D721Med (cell line): ENCODE results near the gene IGSF21.

Experiments used
- DNase-seq: peaks from one replicate; pipeline ENCODE4 v3.0.0; 2011; ENCODE audit warnings: low spot score; ENCODE audit not compliant: insufficient read length
- FAIRE-seq: peaks from 2 replicates; lab custom pipeline; 2011; peaks lifted over from hg19 to GRCh38; lab: Jason Lieb, UNC
- CTCF ChIP-seq: IDR thresholded peaks from 2 replicates; pipeline ENCODE4 v1.5.1; 2012; ENCODE audit warnings: mild to moderate bottlenecking, control low read depth; ENCODE audit not compliant: insufficient read depth; ENCODE audit errors: missing control alignments

Gene IGSF21

GRCh38 chr1:18283601-18284385 lies 176.2 kb downstream of the IGSF21 start:
- no peak for DNase-seq
- no peak for FAIRE-seq
- TF ChIP-seq CTCF = no peak

GRCh38 chr1:18284805-18285537 lies 177.4 kb downstream of the IGSF21 start:
- DNase-seq (no peak), FAIRE-seq (no peak)

DNA sequence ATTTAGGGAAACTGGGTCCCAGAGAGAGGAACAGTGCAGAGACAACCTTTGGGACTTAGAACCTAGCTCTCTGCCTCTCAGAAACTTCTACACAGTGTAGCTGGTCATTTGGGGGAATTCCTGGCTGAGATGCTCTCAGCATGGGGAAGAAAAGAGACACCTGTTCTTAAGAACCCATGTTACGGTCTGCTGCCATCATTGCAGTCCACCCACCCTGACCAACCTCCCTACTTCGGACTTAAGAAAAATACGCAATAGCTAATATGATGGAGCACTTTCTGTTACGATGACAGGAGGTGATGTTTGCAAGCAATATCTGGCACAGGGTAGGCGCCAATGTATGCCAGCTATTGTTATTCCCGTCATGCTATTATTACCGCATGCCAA lies 177.9 kb downstream of the IGSF21 start:
- DNase-seq (no peak), FAIRE-seq (no peak)
- TF ChIP-seq CTCF = no peak

More at GRCh38 chr1:18284805-18285537, 177.4 kb downstream of the IGSF21 start:
- no peak for TF ChIP-seq CTCF

DNA sequence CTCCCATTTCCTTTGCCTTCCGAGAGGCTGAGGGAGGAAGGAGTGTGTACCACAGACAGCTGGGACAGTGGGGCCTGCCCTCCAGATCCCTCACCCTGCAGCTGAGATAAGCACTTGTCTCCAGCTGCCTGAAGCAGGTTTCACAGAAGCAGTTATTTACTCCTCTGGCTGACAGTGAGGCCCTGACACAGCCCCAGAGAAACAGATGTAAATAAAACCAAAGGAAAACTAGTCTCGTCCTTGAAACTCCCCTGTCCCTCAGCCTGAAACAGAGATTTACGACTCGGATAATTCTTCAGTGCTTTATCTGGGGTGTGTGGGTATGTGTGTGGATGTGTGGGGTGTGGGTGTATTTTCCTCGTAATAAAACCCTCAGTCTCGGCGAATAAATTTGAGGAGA lies 181.1 kb downstream of the IGSF21 start:
- DNase-seq (no peak), FAIRE-seq (no peak)
- TF ChIP-seq CTCF = no peak

GRCh38 chr1:18289597-18289996 lies 182.0 kb downstream of the IGSF21 start:
- DNase-seq (no peak), FAIRE-seq (no peak)
- no peak for TF ChIP-seq CTCF

GRCh38 chr1:18290740-18291412 lies 183.3 kb downstream of the IGSF21 start:
- TF ChIP-seq CTCF = no peak
- DNase-seq (no peak), FAIRE-seq (no peak)

GRCh38 chr1:18292531-18292930 lies 184.9 kb downstream of the IGSF21 start:
- TF ChIP-seq CTCF = no peak
- no peak for FAIRE-seq
- DNase-seq = no peak
